Activated CD8-positive, alpha-beta memory T cell treated with anti-CD3 and anti-CD28 coated beads for 4 hours (primary cell): ENCODE results near the gene CFAP61.
"Not testable (repeated sequence)": the region's sequence is repeated elsewhere in the genome, so short reads cannot be mapped to it uniquely, and the experiment has no call there.

Experiments used
- DNase-seq, 2 donors: peaks; one replicate each; pipeline ENCODE4 v3.0.0-alpha.2; 2020; ENCODE audit warnings: low read depth in 2 of 2

CFAP61 gene

DNA sequence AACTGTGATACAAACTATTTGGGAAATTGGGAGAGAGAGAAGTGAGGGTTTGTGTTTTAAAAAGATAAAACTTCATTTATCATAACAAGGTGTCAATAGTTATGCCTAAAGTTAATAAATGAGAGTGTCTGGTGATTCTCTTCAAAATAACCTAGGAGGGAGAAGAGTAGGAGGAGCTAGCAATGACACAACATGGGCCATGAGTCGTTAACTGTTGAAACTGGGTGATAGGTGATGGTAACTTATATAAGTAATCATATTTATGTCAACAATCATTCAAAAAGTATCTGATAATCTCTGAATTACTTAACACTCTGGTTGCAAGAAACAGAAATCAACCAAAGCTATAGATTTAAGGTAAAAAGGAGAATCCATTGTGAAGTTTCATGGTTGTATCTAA is 268.8 kb downstream of the CFAP61 start:
- no peak for DNase-seq

DNA sequence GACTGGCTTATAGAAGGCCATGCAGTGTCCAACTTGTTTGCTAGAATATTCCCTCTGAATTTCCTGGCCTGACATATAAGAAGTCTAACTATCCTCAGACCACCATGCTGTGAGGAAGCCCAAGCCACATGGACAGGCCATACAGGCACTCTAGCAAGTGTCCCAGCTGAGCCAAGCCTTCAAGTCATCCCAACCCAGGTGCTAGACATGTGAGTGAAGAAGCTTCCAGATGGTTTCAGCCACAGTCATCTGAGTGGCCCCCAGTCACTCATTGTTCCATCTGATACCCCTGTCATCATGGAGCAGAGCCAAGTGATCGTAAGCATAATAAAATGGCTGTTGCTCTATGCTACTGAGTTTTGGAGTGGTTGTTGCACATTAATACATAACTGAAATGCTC is 269.6 kb downstream of the CFAP61 start:
- no peak for DNase-seq

DNA sequence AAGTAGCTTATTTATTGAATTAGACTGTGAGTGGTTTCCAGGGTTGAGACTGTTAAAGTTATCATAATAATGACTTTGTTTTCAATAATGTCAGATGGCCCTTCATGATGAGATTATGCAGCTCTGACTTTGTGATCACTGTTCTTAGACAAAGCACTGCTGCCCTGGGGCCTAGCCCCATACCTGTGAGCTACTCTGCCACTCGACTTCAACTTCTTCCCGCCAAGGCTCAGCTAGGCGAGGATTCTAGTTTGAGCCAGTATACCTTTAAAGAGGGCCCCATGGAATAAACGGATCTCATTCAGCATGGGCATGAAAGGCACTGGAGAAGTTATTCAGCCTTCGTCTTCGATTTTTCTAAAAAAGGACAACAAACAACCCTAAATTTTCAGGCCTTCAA is 270.6 kb downstream of the CFAP61 start:
- DNase-seq = no peak

DNA sequence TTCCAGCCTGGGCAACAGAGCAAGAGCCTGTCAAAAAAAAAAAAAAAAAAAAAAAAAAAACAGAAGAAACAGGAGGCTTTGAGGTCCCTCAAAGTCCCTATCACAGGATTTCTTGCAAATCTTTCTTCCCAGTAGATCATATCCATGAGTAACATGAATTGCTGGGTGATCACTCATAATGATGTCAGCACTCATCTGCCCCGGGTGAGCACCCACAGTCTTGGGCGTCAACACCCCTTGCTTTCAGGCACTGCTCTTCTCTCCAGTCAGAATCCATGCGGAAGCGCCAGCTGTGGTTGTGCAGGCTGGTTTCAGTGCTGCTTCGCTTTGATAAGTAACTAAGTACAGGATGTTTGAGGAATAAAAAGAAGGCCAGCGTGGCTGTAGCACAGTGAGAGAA is 275.4 kb downstream of the CFAP61 start:
- DNase-seq = no peak

GRCh38 chr20:20329564-20329963 is 277.2 kb downstream of the CFAP61 start:
- no peak for DNase-seq

DNA sequence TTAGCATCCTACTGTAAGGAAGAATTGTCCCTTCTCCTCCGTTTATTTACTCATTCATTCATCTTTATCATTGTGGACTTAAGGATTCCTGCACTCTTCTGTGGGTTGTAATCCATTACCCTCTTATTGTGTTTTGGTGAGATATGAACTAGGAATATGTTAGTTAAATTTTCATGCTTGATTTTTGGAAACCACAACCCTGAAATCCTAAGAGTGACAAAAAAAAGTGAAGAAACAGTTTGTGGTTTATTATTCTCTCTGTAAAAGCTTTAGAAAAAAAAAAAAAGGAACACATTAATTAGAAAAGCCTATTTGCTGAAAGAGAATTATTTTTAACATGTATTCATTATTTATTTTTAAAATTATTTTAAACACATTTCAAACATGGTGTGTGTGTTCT is 278.8 kb downstream of the CFAP61 start:
- no peak for DNase-seq

DNA sequence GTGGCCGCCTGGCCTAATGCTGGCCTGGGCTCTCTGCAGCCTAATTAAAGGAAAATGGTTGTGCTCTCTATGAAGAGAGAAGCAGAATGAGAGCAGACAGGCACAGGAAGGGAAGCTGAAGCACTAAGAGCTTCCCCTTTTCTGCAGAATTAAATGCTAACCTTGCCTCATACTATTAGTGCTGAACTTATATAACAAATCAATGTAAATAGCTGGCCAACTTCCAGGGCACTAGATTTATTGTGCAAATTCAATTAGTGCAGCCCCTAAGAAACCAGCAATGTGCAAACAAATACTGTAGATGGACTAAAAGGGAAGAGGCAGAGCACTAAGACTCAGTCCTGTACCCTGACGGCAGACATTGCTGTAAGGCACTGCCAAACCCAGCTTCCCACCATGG is 279.5 kb downstream of the CFAP61 start:
- DNase-seq = no peak

GRCh38 chr20:20333866-20334265 is 281.5 kb downstream of the CFAP61 start:
- DNase-seq = no peak

GRCh38 chr20:20334489-20334888 is 282.2 kb downstream of the CFAP61 start:
- DNase-seq = no peak

- DNase-seq = no peak
Measured at GRCh38 chr20:20338133-20338730, 285.9 kb downstream of the CFAP61 start.

GRCh38 chr20:20340443-20340842 is 288.1 kb downstream of the CFAP61 start:
- no peak for DNase-seq

GRCh38 chr20:20341371-20341770 is 289.0 kb downstream of the CFAP61 start:
- no peak for DNase-seq

GRCh38 chr20:20342066-20342465 is 289.7 kb downstream of the CFAP61 start:
- no peak for DNase-seq

GRCh38 chr20:20343932-20344331 is 291.6 kb downstream of the CFAP61 start:
- no peak for DNase-seq

- DNase-seq = no peak
Measured at GRCh38 chr20:20344476-20344875, 292.1 kb downstream of the CFAP61 start.

- DNase-seq = no peak
Measured at GRCh38 chr20:20353576-20353975, 301.2 kb downstream of the CFAP61 start.

GRCh38 chr20:20355503-20355902 is 303.2 kb downstream of the CFAP61 start:
- DNase-seq = not testable (repeated sequence)

GRCh38 chr20:20358801-20359200 is 306.5 kb downstream of the CFAP61 start:
- no peak for DNase-seq

DNA sequence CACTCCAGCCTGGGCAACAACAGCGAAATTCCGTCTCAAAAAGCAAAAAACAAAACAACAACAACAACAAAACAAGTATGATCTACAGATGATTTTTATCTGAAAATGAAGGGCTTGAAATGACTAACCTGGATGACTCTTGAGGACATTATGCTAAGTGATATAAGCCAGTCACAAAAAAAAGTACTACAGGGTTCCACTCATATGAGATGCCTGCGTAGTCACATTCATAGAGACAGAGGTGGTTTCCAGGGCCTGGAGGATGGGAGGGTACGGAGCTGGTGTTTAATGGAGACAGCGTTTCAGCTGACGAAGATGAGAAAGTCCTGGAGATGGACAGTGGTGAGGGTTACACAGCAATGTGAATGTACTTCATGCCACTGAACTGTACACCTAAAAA is 307.3 kb downstream of the CFAP61 start:
- no peak for DNase-seq

DNA sequence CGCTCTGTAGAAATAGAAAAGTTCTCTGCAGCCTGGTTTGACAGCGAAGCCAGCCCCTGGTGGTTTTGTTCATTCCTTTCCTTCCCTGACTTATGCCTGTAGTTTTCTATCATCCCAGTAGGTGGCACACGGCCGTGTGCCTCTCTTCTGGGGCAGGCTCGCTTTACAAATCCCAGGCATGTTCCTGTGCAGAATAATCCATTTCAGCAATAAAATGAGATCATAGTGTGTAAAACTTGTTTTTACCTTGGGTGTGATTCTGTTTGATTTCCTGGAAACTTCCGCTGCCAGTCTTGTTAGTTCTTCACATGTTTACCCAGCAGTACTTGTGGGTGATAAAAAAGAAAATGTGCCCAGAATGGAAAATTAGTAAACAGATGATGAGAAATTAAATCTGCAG is 308.1 kb downstream of the CFAP61 start:
- DNase-seq = no peak

DNA sequence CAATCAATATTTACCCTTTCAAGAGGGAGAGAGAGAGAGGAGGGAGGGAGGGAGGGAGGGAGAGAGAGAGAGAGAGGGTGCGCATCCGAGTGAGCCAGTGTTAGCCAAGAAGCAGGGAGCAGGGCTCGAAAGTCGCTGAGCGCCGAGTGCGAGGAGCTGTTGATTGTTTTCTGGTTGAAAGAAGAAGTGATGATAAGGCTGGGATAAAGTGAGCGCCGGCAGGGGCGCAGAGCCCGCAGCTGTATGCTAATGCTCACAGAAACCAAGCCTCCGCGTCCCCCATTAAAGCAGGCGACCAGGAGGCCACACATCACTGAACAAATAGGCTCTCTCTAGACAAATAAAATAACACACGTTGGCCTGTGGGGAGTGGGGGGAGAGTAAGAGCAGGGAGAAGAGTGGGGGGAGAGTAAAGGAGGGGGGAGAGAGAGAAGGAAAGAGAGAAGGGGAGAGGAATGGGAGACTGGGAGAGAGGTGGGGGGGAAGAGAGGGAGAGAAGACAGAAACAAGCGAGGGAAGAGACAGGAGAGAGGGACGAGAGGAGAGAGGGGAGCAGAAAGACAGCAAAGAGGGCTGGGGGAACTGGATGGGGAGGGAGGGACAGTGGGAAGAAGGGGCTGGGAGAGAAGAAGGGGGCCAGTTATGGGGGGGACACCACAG is 310.6 kb downstream of the CFAP61 start:
- DNase-seq = no peak

GRCh38 chr20:20363434-20363798 is 311.1 kb downstream of the CFAP61 start:
- no peak for DNase-seq

DNA sequence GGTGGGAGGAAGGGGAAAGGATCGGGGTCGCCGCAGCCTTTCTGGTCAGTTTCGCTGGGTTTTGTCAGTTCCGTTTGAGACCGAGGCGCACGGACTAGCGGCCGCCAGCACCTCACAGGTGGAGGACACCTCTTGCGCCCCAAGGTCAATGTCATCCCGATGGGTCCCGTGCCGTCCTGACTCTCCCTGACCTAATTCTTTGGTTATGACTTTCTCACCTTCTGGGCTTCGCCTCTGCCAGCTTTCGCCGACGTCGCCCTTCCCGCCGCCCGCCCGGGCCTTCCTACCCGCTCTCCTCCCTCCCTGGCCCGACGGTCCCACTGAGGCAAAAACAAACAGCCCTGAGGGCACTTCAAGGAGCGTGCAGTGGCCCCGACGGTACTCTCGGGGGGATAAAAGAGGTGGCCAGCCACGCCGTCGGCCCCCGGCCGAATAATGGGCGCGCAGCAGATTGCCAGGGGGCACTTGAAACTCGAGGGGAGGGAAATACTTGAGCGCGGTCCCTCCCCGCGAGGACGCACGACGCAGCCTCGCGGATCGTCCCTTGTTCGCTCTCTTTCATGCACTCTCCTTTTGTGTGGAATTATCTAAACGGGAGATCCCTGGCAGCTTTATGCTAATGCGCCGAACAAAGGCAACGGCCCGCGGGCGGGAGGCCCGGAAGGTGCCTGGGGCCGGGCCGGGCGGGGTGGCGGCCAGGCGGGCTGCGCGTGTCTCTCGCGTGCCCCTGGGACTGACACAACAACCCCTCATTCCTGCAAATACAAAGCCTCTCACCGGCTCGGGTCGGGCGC is 311.7 kb downstream of the CFAP61 start:
- DNase-seq = no peak
